IMR-90 (cell line): ENCODE measurements around the gene NUP210. TPM values are rescaled to one million over a fixed set of nuclear protein-coding genes. Genes with fewer than 3 reads are reported as not detected.

Source experiments
- ATAC-seq: fragments of 200-7000 bp; cut with Tn5 transposase; 2 replicates; pipeline ENCODE4 v1.9.1; 2020; ENCODE audit warnings: low read depth, mild to moderate bottlenecking, moderate library complexity
- BruUV-seq: library from RNA; stranded (reverse); fragments of 400-500 nt; replicated peaks from 2 replicates; lab custom pipeline; 2021; lab: Mats Ljungman, UMichigan
- CTCF ChIA-PET: fragments of 300-600 bp; formaldehyde crosslinking; extraction: SDS; loops from one replicate; lab custom pipeline; 2021; ENCODE audit warnings: antibody characterized with exemption; lab: Yijun Ruan, JAX
- POLR2A ChIA-PET: fragments of 300-600 bp; sonication (Branson Sonifier 250); formaldehyde crosslinking; loops from one replicate; lab custom pipeline; 2022; ENCODE audit warnings: antibody characterized with exemption; ENCODE audit not compliant: unreplicated experiment; lab: Charles Lee
- DNase-seq: peaks from one replicate; pipeline ENCODE4 v3.0.0; 2013
- H2AFZ ChIP-seq: replicated peaks from 2 replicates; pipeline ENCODE3; 2013; ENCODE audit warnings: low read length, mild to moderate bottlenecking; ENCODE audit not compliant: poor library complexity
- H2AK5ac ChIP-seq: 2 replicates; pipeline ENCODE4 v1.6.1; 2013; ENCODE audit warnings: low read depth, low read length, inconsistent platforms
- H2AK9ac ChIP-seq: replicated peaks from 2 replicates; pipeline ENCODE3; 2013; ENCODE audit warnings: mild to moderate bottlenecking, low read depth, low read length, moderate library complexity; ENCODE audit not compliant: poor library complexity
- H2BK120ac ChIP-seq: 2 replicates; pipeline ENCODE4 v1.6.1; 2013; ENCODE audit warnings: low read depth, low read length, inconsistent platforms
- H2BK15ac ChIP-seq: 3 replicates; pipeline ENCODE4 v1.6.1; 2013; ENCODE audit warnings: low read depth, low read length, inconsistent platforms
- H2BK20ac ChIP-seq: 2 replicates; pipeline ENCODE4 v1.6.1; 2013; ENCODE audit warnings: low read depth, mild to moderate bottlenecking, inconsistent platforms, low read length, moderate library complexity
- H2BK5ac ChIP-seq: 2 replicates; pipeline ENCODE4 v1.6.1; 2013; ENCODE audit warnings: mild to moderate bottlenecking, low read depth, low read length, inconsistent platforms; ENCODE audit not compliant: poor library complexity, severe bottlenecking
- H3K14ac ChIP-seq: replicated peaks from 2 replicates; pipeline ENCODE4 v1.6.1; 2013; ENCODE audit warnings: low read depth, low read length, inconsistent platforms
- H3K18ac ChIP-seq: 2 replicates; pipeline ENCODE4 v1.6.1; 2013; ENCODE audit warnings: low read depth, low read length, control low read depth
- H3K23ac ChIP-seq: 2 replicates; pipeline ENCODE4 v1.6.1; 2013; ENCODE audit warnings: low read depth, low read length, inconsistent platforms
- H3K27ac ChIP-seq: 2 replicates; pipeline ENCODE4 v1.5.1; 2013; ENCODE audit warnings: mild to moderate bottlenecking, control low read depth, low read length; ENCODE audit not compliant: insufficient read depth
- H3K27me3 ChIP-seq: 2 replicates; pipeline ENCODE4 v1.6.1; 2013; ENCODE audit warnings: low read length; ENCODE audit not compliant: control insufficient read depth, insufficient read depth
- H3K36me3 ChIP-seq: 2 replicates; pipeline ENCODE4 v1.6.1; 2013; ENCODE audit warnings: low read length, mixed read lengths; ENCODE audit not compliant: control insufficient read depth, insufficient read depth
- H3K4ac ChIP-seq: 2 replicates; pipeline ENCODE4 v1.6.1; 2013; ENCODE audit warnings: low read depth, low read length, inconsistent platforms
- H3K4me1 ChIP-seq: 2 replicates; pipeline ENCODE4 v1.6.1; 2013; ENCODE audit warnings: low read length, mixed read lengths; ENCODE audit not compliant: control insufficient read depth, insufficient read depth
- H3K4me2 ChIP-seq: 2 replicates; pipeline ENCODE4 v1.6.1; 2013; ENCODE audit warnings: low read depth, mild to moderate bottlenecking, control low read depth, low read length, moderate library complexity
- H3K4me3 ChIP-seq: 2 replicates; pipeline ENCODE4 v1.5.1; 2013; ENCODE audit warnings: low read depth, mild to moderate bottlenecking, control low read depth, low read length, moderate library complexity; ENCODE audit not compliant: insufficient read depth
- H3K56ac ChIP-seq: 2 replicates; pipeline ENCODE4 v1.6.1; 2013; ENCODE audit warnings: low read length, inconsistent platforms; ENCODE audit not compliant: insufficient read depth; ENCODE audit errors: extremely low read depth
- H3K79me1 ChIP-seq, 2 experiments: 2 replicates each; pipeline ENCODE4 v1.6.1; 2013; ENCODE audit warnings: low read length in 2 of 2, inconsistent platforms in 1 of 2, low read depth in 1 of 2
- H3K9ac ChIP-seq: 2 replicates; pipeline ENCODE4 v1.6.1; 2013; ENCODE audit warnings: low read depth, low read length, control low read depth
- H3K9me1 ChIP-seq: 2 replicates; pipeline ENCODE4 v1.6.1; 2013; ENCODE audit warnings: low read length, inconsistent platforms; ENCODE audit not compliant: insufficient read depth
- H3K9me3 ChIP-seq: 2 replicates; pipeline ENCODE4 v1.6.1; 2013; ENCODE audit warnings: low read length; ENCODE audit not compliant: control insufficient read depth, insufficient read depth
- H4K20me1 ChIP-seq: 2 replicates; pipeline ENCODE4 v1.6.1; 2013; ENCODE audit warnings: low read length, inconsistent platforms; ENCODE audit not compliant: insufficient read depth
- H4K5ac ChIP-seq: 2 replicates; pipeline ENCODE4 v1.6.1; 2013; ENCODE audit warnings: mild to moderate bottlenecking, low read depth, low read length, control low read depth
- H4K8ac ChIP-seq, 2 experiments: 2 replicates each; pipeline ENCODE4 v1.6.1; 2013; ENCODE audit warnings: low read depth in 2 of 2, low read length in 2 of 2, control low read depth in 1 of 2, inconsistent platforms in 1 of 2
- H4K91ac ChIP-seq: 2 replicates; pipeline ENCODE4 v1.6.1; 2013; ENCODE audit warnings: low read depth, low read length, inconsistent platforms; ENCODE audit not compliant: insufficient read depth
- BHLHE40 ChIP-seq: fragments of 150-350 bp; IDR thresholded peaks from 2 replicates; pipeline ENCODE4 v1.6.1; 2016; ENCODE audit warnings: mild to moderate bottlenecking, low read depth, low read length
- CEBPB ChIP-seq: IDR thresholded peaks from 2 replicates; pipeline ENCODE4 v1.6.1; 2012; ENCODE audit warnings: low read depth, low read length, improper control_type of control experiment
- FOS ChIP-seq: fragments of 150-350 bp; IDR thresholded peaks from 2 replicates; pipeline ENCODE4 v1.6.1; 2016; ENCODE audit warnings: low read depth, low read length
- MAZ ChIP-seq: IDR thresholded peaks from 2 replicates; pipeline ENCODE4 v1.6.1; 2012; ENCODE audit warnings: low read depth, mild to moderate bottlenecking, low read length, improper control_type of control experiment, moderate library complexity, borderline replicate concordance
- MXI1 ChIP-seq: IDR thresholded peaks from 2 replicates; pipeline ENCODE4 v1.6.1; 2012; ENCODE audit warnings: low read depth, mild to moderate bottlenecking, low read length, moderate library complexity, borderline replicate concordance
- NFE2L2 ChIP-seq: fragments of 150-350 bp; IDR thresholded peaks from 2 replicates; pipeline ENCODE4 v1.6.1; 2016; ENCODE audit warnings: low read depth, mild to moderate bottlenecking, low read length
- POLR2A ChIP-seq: IDR thresholded peaks from 2 replicates; pipeline ENCODE4 v1.6.1; 2012; ENCODE audit warnings: mild to moderate bottlenecking, low read depth, low read length
- RAD21 ChIP-seq: IDR thresholded peaks from 2 replicates; pipeline ENCODE4 v1.6.1; 2012; ENCODE audit warnings: low read length, improper control_type of control experiment
- RCOR1 ChIP-seq: IDR thresholded peaks from 2 replicates; pipeline ENCODE4 v1.6.1; 2012; ENCODE audit warnings: mild to moderate bottlenecking, low read length, improper control_type of control experiment; ENCODE audit not compliant: insufficient replicate concordance
- RFX5 ChIP-seq: IDR thresholded peaks from 2 replicates; pipeline ENCODE4 v1.8.0; 2012; ENCODE audit warnings: low read depth, mild to moderate bottlenecking, low read length, moderate library complexity
- SMC3 ChIP-seq: fragments of 150-350 bp; IDR thresholded peaks from 2 replicates; pipeline ENCODE4 v1.6.1; 2016; ENCODE audit warnings: low read depth, mild to moderate bottlenecking, antibody characterized with exemption, low read length, moderate library complexity
- WGBS, 2 experiments: methylation state at CpG; one replicate each; pipeline versions ENCODE4 v1.1.5 to v1.1.7; 2013; ENCODE audit warnings: missing lambda C conversion rate in 2 of 2; ENCODE audit not compliant: insufficient read length in 1 of 2; ENCODE audit errors: extremely low coverage in 2 of 2; 5-methylcytosine and 5-hydroxymethylcytosine counted together
- dilution Hi-C: fragments of 300-500 bp; cut with HindIII; formaldehyde crosslinking; loops from one replicate; pipeline ENCODE4 v1.14.3; 2018; ENCODE audit warnings: low sequenced_read_pairs; ENCODE audit not compliant: unreplicated experiment
- in situ Hi-C: fragments of 300-500 bp; cut with MboI; formaldehyde crosslinking; loops from 3 replicates; pipeline ENCODE4 v1.14.3; 2019; ENCODE audit warnings: low sequenced_read_pairs, inconsistent platforms, mixed read lengths
- intact Hi-C: fragments of 100-400 bp; cut with micrococcal nuclease; formaldehyde crosslinking; loops from 2 replicates; pipeline ENCODE4 v1.10.0; 2022
- polyA plus RNA-seq, 3 experiments: library from polyadenylated mRNA; depleted of rRNA; stranded (reverse); fragments of >200 nt; gene quantifications; 2 replicates each; pipeline ENCODE4 v1.2.3, GENCODE V29; 2012; ENCODE audit warnings: low replicate concordance in 1 of 3
- total RNA-seq: library from RNA; depleted of rRNA; stranded (reverse); fragments of >200 nt; gene quantifications from 2 replicates; pipeline ENCODE4 v1.2.3, GENCODE V29; 2012
- TF ChIP-seq, protein P1 (sequence below): fragments of 150-350 bp; IDR thresholded peaks from 2 replicates; pipeline ENCODE4 v1.6.1; 2016; ENCODE audit warnings: low read depth, mild to moderate bottlenecking, low read length, moderate library complexity, borderline replicate concordance
- TF ChIP-seq, protein P2 (sequence below): conservative IDR thresholded peaks from 2 replicates; pipeline ENCODE4 v1.5.1; 2012; ENCODE audit warnings: mild to moderate bottlenecking, low read depth, low read length, improper control_type of control experiment

Gene NUP210
- total and polyA plus RNA-seq, 2 of the 4 experiments (the other 2 are of a cell fraction): under 0.01 to 0.03 TPM

DNA sequence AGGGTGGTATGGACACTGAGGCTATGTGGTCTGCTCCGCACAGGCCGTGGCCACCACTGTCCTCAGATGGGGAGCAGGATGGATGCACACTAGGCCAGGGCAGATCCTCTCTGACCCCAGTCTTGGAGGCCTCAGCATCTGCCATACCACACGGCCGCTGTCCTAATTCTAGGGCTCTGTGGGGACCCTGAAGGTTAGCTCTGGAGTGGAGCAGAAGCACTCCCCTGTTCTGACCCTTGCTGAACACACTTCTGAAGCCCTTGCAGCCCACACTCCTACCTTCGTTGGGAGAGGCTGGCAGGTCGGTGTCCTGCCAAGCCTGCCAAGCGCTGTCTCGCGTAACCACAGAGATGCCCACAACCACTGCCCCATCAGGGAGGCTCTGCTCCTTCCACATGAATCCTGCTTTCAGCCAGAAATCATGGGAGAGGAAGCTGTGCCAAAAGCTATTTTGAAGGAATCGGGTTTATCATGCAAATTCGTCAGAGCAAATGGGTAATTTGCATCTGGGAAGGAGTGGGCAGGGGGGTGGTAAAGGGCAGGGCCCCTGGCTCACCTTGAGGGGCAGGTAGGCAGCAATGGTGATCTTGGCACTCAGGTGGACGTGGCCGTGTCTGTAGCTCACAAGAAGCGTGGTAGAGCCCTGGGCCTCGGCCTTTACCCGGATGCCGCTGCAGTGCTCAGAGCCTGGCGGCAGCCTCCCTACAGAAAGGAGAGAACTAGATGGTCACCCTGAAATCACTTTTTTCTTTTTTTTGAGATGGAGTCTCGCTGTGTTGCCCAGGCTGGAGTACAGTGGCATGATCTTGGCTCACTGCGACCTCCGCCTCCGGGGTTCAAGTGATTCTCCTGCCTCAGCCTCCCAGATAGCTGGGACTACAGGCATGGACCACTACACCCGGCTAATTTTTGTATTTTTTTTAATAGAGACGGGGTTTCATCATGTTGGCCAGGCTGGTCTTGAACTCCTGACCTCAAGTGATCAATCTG is 54.4 kb downstream of the NUP210 start:
- H2BK15ac ChIP-seq: no peak overlapping the region
- BruUV-seq: no TSS peak
- H3K4me3 ChIP-seq: no peak overlapping the region
- H3K4me2 ChIP-seq: no peak overlapping the region
- H3K18ac ChIP-seq: no peak overlapping the region
- H3K14ac ChIP-seq: no peak overlapping the region
- TF ChIP-seq FOS (no peak), RAD21 (no peak), BHLHE40 (no peak), CEBPB (no peak), MXI1 (no peak), MAZ (no peak), RFX5 (no peak), RCOR1 (no peak), POLR2A (no peak), NFE2L2 (no peak), SMC3 (no peak)
- TF ChIP-seq, protein P1, sequence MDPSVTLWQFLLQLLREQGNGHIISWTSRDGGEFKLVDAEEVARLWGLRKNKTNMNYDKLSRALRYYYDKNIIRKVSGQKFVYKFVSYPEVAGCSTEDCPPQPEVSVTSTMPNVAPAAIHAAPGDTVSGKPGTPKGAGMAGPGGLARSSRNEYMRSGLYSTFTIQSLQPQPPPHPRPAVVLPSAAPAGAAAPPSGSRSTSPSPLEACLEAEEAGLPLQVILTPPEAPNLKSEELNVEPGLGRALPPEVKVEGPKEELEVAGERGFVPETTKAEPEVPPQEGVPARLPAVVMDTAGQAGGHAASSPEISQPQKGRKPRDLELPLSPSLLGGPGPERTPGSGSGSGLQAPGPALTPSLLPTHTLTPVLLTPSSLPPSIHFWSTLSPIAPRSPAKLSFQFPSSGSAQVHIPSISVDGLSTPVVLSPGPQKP: no peak
- TF ChIP-seq, protein P2, sequence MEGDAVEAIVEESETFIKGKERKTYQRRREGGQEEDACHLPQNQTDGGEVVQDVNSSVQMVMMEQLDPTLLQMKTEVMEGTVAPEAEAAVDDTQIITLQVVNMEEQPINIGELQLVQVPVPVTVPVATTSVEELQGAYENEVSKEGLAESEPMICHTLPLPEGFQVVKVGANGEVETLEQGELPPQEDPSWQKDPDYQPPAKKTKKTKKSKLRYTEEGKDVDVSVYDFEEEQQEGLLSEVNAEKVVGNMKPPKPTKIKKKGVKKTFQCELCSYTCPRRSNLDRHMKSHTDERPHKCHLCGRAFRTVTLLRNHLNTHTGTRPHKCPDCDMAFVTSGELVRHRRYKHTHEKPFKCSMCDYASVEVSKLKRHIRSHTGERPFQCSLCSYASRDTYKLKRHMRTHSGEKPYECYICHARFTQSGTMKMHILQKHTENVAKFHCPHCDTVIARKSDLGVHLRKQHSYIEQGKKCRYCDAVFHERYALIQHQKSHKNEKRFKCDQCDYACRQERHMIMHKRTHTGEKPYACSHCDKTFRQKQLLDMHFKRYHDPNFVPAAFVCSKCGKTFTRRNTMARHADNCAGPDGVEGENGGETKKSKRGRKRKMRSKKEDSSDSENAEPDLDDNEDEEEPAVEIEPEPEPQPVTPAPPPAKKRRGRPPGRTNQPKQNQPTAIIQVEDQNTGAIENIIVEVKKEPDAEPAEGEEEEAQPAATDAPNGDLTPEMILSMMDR: no peak
- H2BK5ac ChIP-seq: no peak overlapping the region
- H3K36me3 ChIP-seq: no peaks in the 10 kb centered on the region
- ChIA-PET CTCF (no interaction called here), POLR2A (no interaction called here)
- H3K9me3 ChIP-seq: no peaks in the 10 kb centered on the region
- H2AK9ac ChIP-seq: peak overlapping the region; percentile 62
- peaks cover 9% of the 10 kb centered on the region; the same call in 1 of the 2 replicates for H3K27me3 ChIP-seq
- no peaks in the 10 kb centered on the region; the same call in 1 of the 2 replicates for H3K9me1 ChIP-seq
- no peak overlapping the region for H3K56ac ChIP-seq
- H2BK20ac ChIP-seq: no peak overlapping the region
- no peak for DNase-seq
- H3K27ac ChIP-seq: no peak overlapping the region
- 0 out of 2 replicates have a peak overlapping the region, but pooled peaks have one; percentile 33 for H2AK5ac ChIP-seq
- no peaks in the 10 kb centered on the region for H4K20me1 ChIP-seq
- in situ Hi-C loops (no loop called here), intact Hi-C loops (no loop called here), dilution Hi-C loops (no loop called here)
- no peak overlapping the region; the same call in 1 of the 2 replicates for H4K91ac ChIP-seq
- no peak overlapping the region for H3K4ac ChIP-seq
- no peak overlapping the region for H3K23ac ChIP-seq
- 67% methylated on average over 1 of the region's 24 CpGs; no CpG with 5 or more reads in 1 of the 2 experiments for WGBS, 2 experiments
- no peaks in the 10 kb centered on the region for H3K79me1 ChIP-seq
- no peak overlapping the region for H2BK120ac ChIP-seq
- ATAC-seq: no peak
- H4K8ac ChIP-seq: no peak overlapping the region
- peaks cover 2% of the 10 kb centered on the region; the same call in 1 of the 2 replicates for H3K4me1 ChIP-seq
- H3K9ac ChIP-seq: no peak overlapping the region
- H4K5ac ChIP-seq: no peak overlapping the region
- peak overlapping the region; percentile 18 for H2AFZ ChIP-seq
